Mucosa of descending colon (tissue), 3 donors: Measurements from ENCODE around the gene ST8SIA6. TPM values are rescaled to one million over a fixed set of nuclear protein-coding genes. Genes with fewer than 3 reads are reported as not detected.
"Not testable (repeated sequence)": the region's sequence is repeated elsewhere in the genome, so short reads cannot be mapped to it uniquely, and the experiment has no call there.

Experiments
- ATAC-seq: fragments of 200-7000 bp; cut with Tn5 transposase; one replicate; pipeline ENCODE4 v1.9.1; 2020; ENCODE audit warnings: mild to moderate bottlenecking, moderate library complexity
- DNase-seq, 3 donors: peaks; one replicate each; pipeline ENCODE4 v3.0.0-alpha.2; 2020
- H3K36me3 ChIP-seq: fragments of 200-600 bp; one replicate; pipeline ENCODE4 v1.8.0; 2021; ENCODE audit warnings: low read depth, mild to moderate bottlenecking
- H3K4me1 ChIP-seq: fragments of 200-600 bp; one replicate; pipeline ENCODE4 v1.8.0; 2021; ENCODE audit warnings: low read depth, mild to moderate bottlenecking
- H3K4me3 ChIP-seq: fragments of 200-600 bp; one replicate; pipeline ENCODE4 v1.8.0; 2021; ENCODE audit warnings: mild to moderate bottlenecking
- H3K9me3 ChIP-seq: fragments of 200-600 bp; one replicate; pipeline ENCODE4 v1.8.0; 2021; ENCODE audit warnings: mild to moderate bottlenecking
- intact Hi-C, 2 donors: fragments of 100-400 bp; cut with DNase I in 1 of 2; cut with micrococcal nuclease in 1 of 2; formaldehyde crosslinking; loops; one replicate each; pipeline versions ENCODE4 v1.11.0 to v1.11.1; 2022; cut with DNase I, micrococcal nuclease
- total RNA-seq, 3 donors: library from RNA; stranded (reverse); fragmentation: NEBNext Ultra II Directional in 2 of 3; extraction: Animal tissue kit (Norgen Biotek cat#: 25700) in 2 of 3; gene quantifications; one replicate each; pipeline versions ENCODE4 v1.2.1 to v1.2.4, GENCODE V29; 2021 to 2023
- TF ChIP-seq, protein P1 (sequence below): fragments of 200-600 bp; IDR thresholded peaks from one replicate; pipeline ENCODE4 v1.8.0; 2022; ENCODE audit warnings: antibody characterized with exemption, mild to moderate bottlenecking
- donor health status: DM: no; HTN: no; CAD: no; lungs with moderate emphysema.
- donor health status: DM: no; HTN: no; CAD: no.
- donor health status: DM: no; HTN: yes; CAD: no.

ST8SIA6 gene
- total RNA-seq, 3 donors from 2014 or later: 1.6 to 4.2 (median 2.2) TPM

DNA sequence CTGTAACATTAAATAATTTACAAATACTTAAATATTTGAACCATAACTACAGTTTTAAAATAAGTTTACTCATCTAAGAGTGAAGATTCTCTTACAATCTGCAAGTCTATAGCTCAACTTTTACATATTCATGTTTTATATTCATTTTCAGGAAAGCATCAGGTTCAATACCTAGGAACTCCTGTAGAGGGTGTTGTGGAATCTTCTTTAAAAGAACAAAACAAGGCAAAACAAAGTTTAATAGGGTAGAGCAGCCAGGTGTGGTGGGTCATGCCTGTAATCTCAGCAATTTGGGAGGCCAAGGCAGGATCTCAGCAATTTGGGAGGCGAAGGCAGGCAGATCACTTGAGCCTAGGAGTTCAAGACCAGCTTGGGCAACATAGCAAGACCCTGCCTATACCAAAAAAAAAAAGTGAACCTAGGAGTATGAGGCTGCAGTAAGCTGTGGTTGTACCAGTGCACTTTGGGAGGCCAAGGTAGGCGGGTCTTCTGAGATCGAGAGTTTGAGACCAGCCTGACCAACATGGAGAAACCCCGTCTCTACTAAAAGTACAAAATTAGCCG is 45.1 kb downstream of the ST8SIA6 start:
- Histone ChIP-seq H3K4me3 (no peak overlapping the region), H3K9me3 (no peaks in the 10 kb centered on the region), H3K4me1 (peaks cover 4% of the 10 kb centered on the region), H3K36me3 (no peaks in the 10 kb centered on the region)
- DNase-seq (no peak), ATAC-seq (peak; percentile 28)
- TF ChIP-seq, protein P1, sequence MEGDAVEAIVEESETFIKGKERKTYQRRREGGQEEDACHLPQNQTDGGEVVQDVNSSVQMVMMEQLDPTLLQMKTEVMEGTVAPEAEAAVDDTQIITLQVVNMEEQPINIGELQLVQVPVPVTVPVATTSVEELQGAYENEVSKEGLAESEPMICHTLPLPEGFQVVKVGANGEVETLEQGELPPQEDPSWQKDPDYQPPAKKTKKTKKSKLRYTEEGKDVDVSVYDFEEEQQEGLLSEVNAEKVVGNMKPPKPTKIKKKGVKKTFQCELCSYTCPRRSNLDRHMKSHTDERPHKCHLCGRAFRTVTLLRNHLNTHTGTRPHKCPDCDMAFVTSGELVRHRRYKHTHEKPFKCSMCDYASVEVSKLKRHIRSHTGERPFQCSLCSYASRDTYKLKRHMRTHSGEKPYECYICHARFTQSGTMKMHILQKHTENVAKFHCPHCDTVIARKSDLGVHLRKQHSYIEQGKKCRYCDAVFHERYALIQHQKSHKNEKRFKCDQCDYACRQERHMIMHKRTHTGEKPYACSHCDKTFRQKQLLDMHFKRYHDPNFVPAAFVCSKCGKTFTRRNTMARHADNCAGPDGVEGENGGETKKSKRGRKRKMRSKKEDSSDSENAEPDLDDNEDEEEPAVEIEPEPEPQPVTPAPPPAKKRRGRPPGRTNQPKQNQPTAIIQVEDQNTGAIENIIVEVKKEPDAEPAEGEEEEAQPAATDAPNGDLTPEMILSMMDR: peak; percentile 19
- intact Hi-C loops: no loop called here

DNA sequence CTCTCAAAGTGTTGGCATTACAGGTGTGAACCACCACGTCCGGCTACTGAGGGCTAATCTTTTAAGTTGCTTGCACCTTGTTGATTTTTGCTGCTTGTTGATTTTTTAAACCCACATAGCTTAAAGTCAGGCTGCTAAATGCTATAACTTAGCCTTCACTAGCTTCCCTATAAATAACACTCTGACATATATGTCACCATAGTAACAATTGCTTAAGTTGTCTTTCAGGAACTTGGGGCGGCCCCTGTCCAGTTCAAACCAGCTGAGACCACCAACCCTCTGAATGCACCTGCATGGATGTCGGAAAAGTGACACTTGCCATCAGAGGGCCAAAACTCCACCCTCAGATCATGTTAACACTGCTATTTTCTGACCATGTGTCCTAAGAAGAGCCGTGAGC is 47.3 kb downstream of the ST8SIA6 start:
- intact Hi-C loops: no loop called here
- ATAC-seq: no peak
- Histone ChIP-seq H3K9me3 (no peaks in the 10 kb centered on the region), H3K36me3 (no peaks in the 10 kb centered on the region), H3K4me1 (peaks cover 4% of the 10 kb centered on the region), H3K4me3 (no peak overlapping the region)
- TF ChIP-seq, protein P1: no peak
- DNase-seq: no peak

DNA sequence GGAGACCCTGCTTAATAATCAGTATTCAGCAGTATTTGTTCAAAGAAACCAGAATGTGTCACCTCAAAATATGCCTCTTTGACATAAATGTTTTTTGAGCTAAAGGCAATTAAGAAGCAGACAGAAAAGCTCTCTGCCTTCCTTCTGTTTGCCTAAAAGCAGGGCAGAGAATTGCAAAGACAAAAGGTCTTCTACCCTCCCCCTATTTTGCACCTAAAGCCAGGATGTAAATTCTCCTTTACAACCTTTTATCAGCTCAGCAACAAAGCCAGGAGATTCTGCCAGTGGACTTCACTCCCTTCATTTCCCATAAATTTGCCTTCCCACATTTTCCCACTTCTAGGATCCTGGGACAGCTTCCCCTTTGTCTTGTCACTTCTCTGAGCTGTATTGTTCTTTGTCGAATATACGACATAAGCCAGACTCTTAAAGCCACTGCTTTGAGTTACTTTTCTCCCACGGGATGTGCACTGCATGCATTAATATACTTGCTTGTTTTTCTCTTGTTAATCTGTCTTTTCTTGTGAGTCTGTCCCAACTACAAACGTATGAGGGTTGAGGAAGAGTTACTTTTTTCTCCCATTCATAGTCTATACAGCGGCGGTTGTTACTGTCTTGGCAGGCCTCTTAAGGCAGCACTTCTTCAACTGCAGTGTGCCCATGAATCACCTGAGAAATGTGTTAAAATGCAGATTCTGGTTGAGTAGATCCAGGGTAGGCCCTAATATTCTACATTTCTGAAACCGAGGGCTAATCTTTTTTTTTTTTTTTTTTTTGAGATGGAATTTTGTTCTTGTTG is 48.2 kb downstream of the ST8SIA6 start:
- DNase-seq: no peak
- TF ChIP-seq, protein P1: no peak
- Histone ChIP-seq H3K4me1 (peaks cover 4% of the 10 kb centered on the region), H3K4me3 (no peak overlapping the region), H3K9me3 (no peaks in the 10 kb centered on the region), H3K36me3 (no peaks in the 10 kb centered on the region)
- ATAC-seq: peak; percentile 91
- intact Hi-C loops: no loop called here

DNA sequence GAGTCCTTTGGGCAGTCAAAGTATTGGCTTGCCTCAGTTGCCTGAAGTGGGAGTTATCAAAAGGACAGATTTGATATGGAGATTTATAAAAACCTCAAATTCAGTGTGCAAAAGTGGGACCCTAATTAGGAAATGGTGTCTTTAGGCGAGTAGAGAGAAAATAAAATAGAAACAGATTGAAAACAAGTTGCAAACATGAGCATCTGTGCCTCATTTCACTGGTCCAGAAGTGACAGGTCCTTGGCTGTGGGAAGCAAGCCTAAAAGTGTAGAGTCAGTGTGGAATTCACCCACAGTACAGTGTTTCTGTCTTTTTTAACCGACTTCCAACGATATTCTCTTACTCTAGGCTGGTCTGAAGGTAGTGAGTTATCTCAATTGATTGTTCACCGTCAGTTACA is 51.2 kb downstream of the ST8SIA6 start:
- Histone ChIP-seq H3K9me3 (no peaks in the 10 kb centered on the region), H3K4me1 (peaks cover 4% of the 10 kb centered on the region), H3K36me3 (no peaks in the 10 kb centered on the region), H3K4me3 (no peak overlapping the region)
- DNase-seq (no peak), ATAC-seq (no peak)
- intact Hi-C loops: no loop called here
- TF ChIP-seq, protein P1: no peak

DNA sequence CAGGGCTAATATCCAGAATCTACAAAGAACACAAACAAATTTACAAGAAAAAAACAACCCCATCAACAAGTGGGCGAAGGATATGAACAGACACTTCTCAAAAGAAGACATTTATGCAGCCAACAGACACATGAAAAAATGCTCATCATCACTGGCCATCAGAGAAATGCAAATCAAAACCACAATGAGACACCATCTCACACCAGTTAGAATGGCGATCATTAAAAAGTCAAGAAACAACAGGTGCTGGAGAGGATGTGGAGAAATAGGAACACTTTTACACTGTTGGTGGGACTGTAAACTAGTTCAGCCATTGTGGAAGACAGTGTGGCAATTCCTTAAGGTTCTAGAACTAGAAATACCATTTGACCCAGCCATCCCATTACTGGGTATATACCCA is 52.4 kb downstream of the ST8SIA6 start:
- H3K4me1 ChIP-seq, DNase-seq, H3K36me3 ChIP-seq, ATAC-seq, H3K9me3 ChIP-seq, intact Hi-C loops, H3K4me3 ChIP-seq: not testable (repeated sequence)

DNA sequence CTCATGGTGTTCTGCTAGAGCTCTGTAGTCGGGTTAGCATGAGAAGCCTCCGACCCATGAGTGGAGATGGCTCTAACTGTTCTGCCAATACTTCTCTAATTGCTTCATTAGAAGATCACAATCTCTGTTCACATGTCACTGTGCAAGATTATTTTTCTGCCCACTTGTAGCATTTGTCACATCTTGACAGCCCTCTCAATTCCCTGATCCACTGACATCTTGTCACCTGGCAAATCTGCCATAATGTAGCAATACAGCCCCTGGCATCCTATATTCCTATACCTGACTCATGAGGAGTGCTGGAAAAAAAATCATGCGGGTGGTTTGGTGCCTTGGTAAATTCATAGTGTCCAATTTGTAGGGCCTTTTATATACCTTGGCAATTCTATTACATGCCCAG is 58.4 kb downstream of the ST8SIA6 start:
- Histone ChIP-seq H3K36me3 (no peaks in the 10 kb centered on the region), H3K4me3 (no peak overlapping the region), H3K9me3 (no peaks in the 10 kb centered on the region), H3K4me1 (no peaks in the 10 kb centered on the region)
- TF ChIP-seq, protein P1: no peak
- DNase-seq (no peak), ATAC-seq (no peak)
- intact Hi-C loops: no loop called here
